GM18499 (cell line): Measurements from ENCODE around the gene TUBB3.
"Not testable (repeated sequence)": the region's sequence is repeated elsewhere in the genome, so short reads cannot be mapped to it uniquely, and the experiment has no call there.

ENCODE experiments used
- ATAC-seq: cut with Tn5 transposase; IDR thresholded peaks from one replicate; pipeline ENCODE4 v1.9.1; 2021; ENCODE audit warnings: moderate number of reproducible peaks; ENCODE audit not compliant: insufficient read depth, unreplicated experiment

Gene TUBB3

GRCh38 chr16:89922884-89923639, at the start of gene TUBB3:
TSS of gene TUBB3 (plus strand) at chr16:89923342. CDS start at chr16:89923402, 60 bp downstream.
- ATAC-seq = no peak

GRCh38 chr16:89873972-89874689, 49.0 kb upstream of the TUBB3 start:
- ATAC-seq = no peak

GRCh38 chr16:89879123-89879522, 44.0 kb upstream of the TUBB3 start:
- not testable (repeated sequence) for ATAC-seq

GRCh38 chr16:89880477-89881367, 42.4 kb upstream of the TUBB3 start:
- no peak for ATAC-seq

- no peak for ATAC-seq
Measured at GRCh38 chr16:89881368-89881730, 41.8 kb upstream of the TUBB3 start.

GRCh38 chr16:89883346-89884040, 39.6 kb upstream of the TUBB3 start:
- no peak for ATAC-seq

GRCh38 chr16:89884041-89884421, 39.1 kb upstream of the TUBB3 start:
- ATAC-seq = no peak

- no peak for ATAC-seq
Measured at GRCh38 chr16:89887243-89887642, 35.9 kb upstream of the TUBB3 start.

- ATAC-seq = no peak
Measured at GRCh38 chr16:89890200-89890599, 32.9 kb upstream of the TUBB3 start.

GRCh38 chr16:89890886-89891657, 32.1 kb upstream of the TUBB3 start:
- no peak for ATAC-seq

GRCh38 chr16:89892055-89892630, 31.0 kb upstream of the TUBB3 start:
- ATAC-seq = no peak

GRCh38 chr16:89892635-89893034, 30.5 kb upstream of the TUBB3 start:
- no peak for ATAC-seq

- ATAC-seq = no peak
Measured at GRCh38 chr16:89893642-89894548, 29.2 kb upstream of the TUBB3 start.

- no peak for ATAC-seq
Measured at GRCh38 chr16:89895482-89896250, 27.5 kb upstream of the TUBB3 start.

GRCh38 chr16:89897204-89897603, 25.9 kb upstream of the TUBB3 start:
- no peak for ATAC-seq

GRCh38 chr16:89898201-89898967, 24.8 kb upstream of the TUBB3 start:
- no peak for ATAC-seq
